Stomach (tissue), 9 donors: ENCODE results near the gene VPS18. TPM values are rescaled to one million over a fixed set of nuclear protein-coding genes. Genes with fewer than 3 reads are reported as not detected.

Experiments used
- DNase-seq, 2 donors: peaks; one replicate each; pipeline versions ENCODE4 v3.0.0 to v3.0.0-alpha.2; 2013 to 2019
- H3K27ac ChIP-seq, 5 donors: fragments of 200-600 bp in 4 of 5; sonication (generic) in 4 of 5; one replicate each; pipeline ENCODE4 v1.5.1; 2013 to 2019; ENCODE audit warnings: mild to moderate bottlenecking in 1 of 5, moderate library complexity in 1 of 5
- H3K27me3 ChIP-seq, 3 donors: fragments of 200-600 bp; sonication (generic); one replicate each; pipeline ENCODE4 v1.5.1; 2017 to 2019; ENCODE audit warnings: mixed run types in 1 of 3
- H3K36me3 ChIP-seq, 4 donors: fragments of 200-600 bp; sonication (generic); 1 replicate in 3 of 4; 2 replicates in 1 of 4; pipeline ENCODE4 v1.5.1; 2016 to 2019
- H3K4me1 ChIP-seq, 4 donors: fragments of 200-600 bp; sonication (generic); one replicate each; pipeline ENCODE4 v1.5.1; 2016 to 2019
- H3K4me3 ChIP-seq, 4 donors: fragments of 200-600 bp; sonication (generic) in 3 of 4; one replicate each; pipeline ENCODE4 v1.5.1; 2016 to 2019; ENCODE audit warnings: mild to moderate bottlenecking in 1 of 4
- H3K9me3 ChIP-seq, 4 donors: fragments of 200-600 bp; sonication (generic); one replicate each; pipeline ENCODE4 v1.5.1; 2016 to 2019
- CTCF ChIP-seq, 7 experiments: fragments of 450-650 bp in 4 of 7; fragments of 200-600 bp in 3 of 7; sonication (generic) in 3 of 7; IDR thresholded peaks; one replicate each; pipeline ENCODE4 v1.5.1; 2016 to 2019; ENCODE audit warnings: antibody characterized with exemption in 7 of 7, control low read depth in 2 of 7, mild to moderate bottlenecking in 1 of 7
- EP300 ChIP-seq: sonication (generic); formaldehyde crosslinking; IDR thresholded peaks from one replicate; pipeline ENCODE4 v1.6.1; 2017; ENCODE audit warnings: antibody characterized with exemption
- POLR2A ChIP-seq, 4 donors: fragments of 450-650 bp; IDR thresholded peaks; one replicate each; pipeline ENCODE4 v1.6.1; 2016; ENCODE audit warnings: antibody characterized with exemption in 4 of 4, control low read depth in 2 of 4, mild to moderate bottlenecking in 1 of 4, moderate library complexity in 1 of 4
- POLR2AphosphoS5 ChIP-seq, 3 donors: sonication (generic); formaldehyde crosslinking; IDR thresholded peaks; one replicate each; pipeline ENCODE4 v1.6.1; 2016; ENCODE audit warnings: antibody characterized with exemption in 3 of 3
- WGBS, 5 donors: extraction: QIAGEN DNeasy Blood & Tissue Kit in 3 of 5; methylation state at CpG; one replicate each; pipeline versions ENCODE4 v1.1.5 to v1.1.7; 2013 to 2018; 5-methylcytosine and 5-hydroxymethylcytosine counted together
- intact Hi-C: fragments of 100-400 bp; cut with DNase I; formaldehyde crosslinking; loops from one replicate; pipeline ENCODE4 v1.15.1; 2023; ENCODE audit warnings: low total_unique reads
- polyA plus RNA-seq, 3 donors: library from polyadenylated mRNA; stranded (reverse); fragments of 200-250 nt; gene quantifications; one replicate each; pipeline ENCODE4 v1.2.3, GENCODE V29; 2013
- total RNA-seq, 5 donors: library from RNA; depleted of rRNA; stranded (reverse); fragments of >200 nt; gene quantifications; one replicate each; pipeline versions ENCODE4 v1.1.0 to v1.2.3, GENCODE V29; 2014 to 2016
- donor health status: healthy with polysubstance abuse.
- donor health status: Bipolar disorder and iron deficiency.
- donor health status: healthy.

Gene VPS18
- total and polyA plus RNA-seq, 8 donors = 1.8 to 24.2 (median 13.1) TPM

- peak overlapping the region; percentile 88 to 94 (median 92) for H3K27ac ChIP-seq
- peaks cover 0 to 14% (median 4%) of the 10 kb centered on the region in 4 donors for H3K36me3 ChIP-seq
- intact Hi-C loops = no loop called here
- H3K27me3 ChIP-seq = peaks cover 0 to 44% (median 3%) of the 10 kb centered on the region in 3 donors
- WGBS, 5 donors = 33 to 62% (median 46%) methylated on average over 7 to 8 of the region's 8 CpGs
- no peaks in the 10 kb centered on the region for H3K9me3 ChIP-seq
- DNase-seq = peak; percentile 90 to 92
- peak in 2 of 3 donors; percentile 78 to 83 for TF ChIP-seq POLR2AphosphoS5 (IDR thresholded peaks at IDR 0.05)
- no peak for TF ChIP-seq CTCF (IDR thresholded peaks at IDR 0.05)
- H3K4me3 ChIP-seq = peak overlapping the region; percentile 61 to 78 (median 64)
- peaks cover 26 to 57% (median 42%) of the 10 kb centered on the region in 4 donors for H3K4me1 ChIP-seq
These were observed 48.6 kb upstream of the VPS18 start for GRCh38 chr15:40845511-40846284.

GRCh38 chr15:40846841-40847222, 47.4 kb upstream of the VPS18 start:
- Histone ChIP-seq H3K4me3 (peak overlapping the region; percentile 0 to 78 (median 64)), H3K4me1 (peaks cover 26 to 57% (median 42%) of the 10 kb centered on the region in 4 donors), H3K9me3 (no peaks in the 10 kb centered on the region), H3K27ac (peak overlapping the region; percentile 88 to 94 (median 92)), H3K36me3 (peaks cover 0 to 17% (median 7%) of the 10 kb centered on the region in 4 donors), H3K27me3 (peaks cover 0 to 44% (median 3%) of the 10 kb centered on the region in 3 donors)
- no peak for TF ChIP-seq POLR2A (IDR thresholded peaks at IDR 0.05)
- TF ChIP-seq EP300 = no peak
- no peak for TF ChIP-seq CTCF (IDR thresholded peaks at IDR 0.05)
- TF ChIP-seq POLR2AphosphoS5 (IDR thresholded peaks at IDR 0.05) = no peak
- peak in 1 of 2 donors; percentile 46 for DNase-seq
- intact Hi-C loops = no loop called here

DNA sequence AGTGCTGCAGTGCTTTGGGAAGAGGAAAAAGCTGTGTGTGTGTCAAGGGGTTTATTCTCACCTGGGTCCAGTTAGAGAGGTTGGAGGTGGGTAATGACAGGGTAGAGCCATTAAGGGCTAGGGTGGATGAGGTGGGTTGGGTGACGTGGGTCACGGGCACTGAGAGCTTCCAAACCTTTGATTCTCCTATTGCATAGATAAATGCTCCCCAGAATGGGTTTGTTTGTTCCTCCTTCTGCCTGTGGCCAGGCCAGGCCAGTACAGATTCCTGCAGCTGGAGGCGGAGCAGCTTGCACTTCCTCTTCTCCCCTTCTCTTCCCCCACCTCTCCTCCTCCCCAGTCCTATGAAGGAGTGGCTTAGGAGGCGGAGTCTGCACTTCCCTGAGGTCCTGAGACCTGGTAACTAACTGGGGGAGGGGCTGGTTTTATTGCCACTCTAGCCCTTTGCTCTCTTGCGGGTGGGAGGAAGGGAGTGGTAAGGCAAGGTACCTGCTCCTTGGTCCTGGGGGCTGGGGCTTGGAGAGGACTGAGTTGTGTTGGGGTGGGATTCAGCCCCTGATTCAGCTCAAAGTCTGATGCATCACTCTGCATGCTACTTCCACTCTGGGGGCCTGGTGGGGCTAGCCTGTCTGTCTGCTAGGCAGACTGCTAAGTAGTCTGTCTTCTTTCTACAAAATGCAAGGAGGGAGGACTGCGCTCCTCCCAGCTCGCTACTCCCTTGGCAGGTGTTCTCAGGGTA, 46.9 kb upstream of the VPS18 start:
- Histone ChIP-seq H3K9me3 (no peaks in the 10 kb centered on the region), H3K27ac (peak overlapping the region; percentile 88 to 94 (median 92)), H3K4me1 (peaks cover 26 to 57% (median 45%) of the 10 kb centered on the region in 4 donors), H3K4me3 (peak overlapping the region in 3 of 4 donors; percentile 62 to 78 (median 67)), H3K27me3 (peaks cover 0 to 41% (median 3%) of the 10 kb centered on the region in 3 donors), H3K36me3 (peaks cover 0 to 21% (median 10%) of the 10 kb centered on the region in 4 donors)
- DNase-seq = peak; percentile 84 to 94
- intact Hi-C loops = no loop called here
- no peak for TF ChIP-seq POLR2A (IDR thresholded peaks at IDR 0.05)
- TF ChIP-seq EP300 = no peak
- TF ChIP-seq CTCF (IDR thresholded peaks at IDR 0.05) = peak in 3 of 7 experiments; percentile 17 to 34 (median 31)
- peak in 2 of 3 donors; percentile 73 to 81 for TF ChIP-seq POLR2AphosphoS5 (IDR thresholded peaks at IDR 0.05)
- 32 to 67% (median 42%) methylated on average over 6 to 7 of the region's 7 CpGs for WGBS, 5 donors

DNA sequence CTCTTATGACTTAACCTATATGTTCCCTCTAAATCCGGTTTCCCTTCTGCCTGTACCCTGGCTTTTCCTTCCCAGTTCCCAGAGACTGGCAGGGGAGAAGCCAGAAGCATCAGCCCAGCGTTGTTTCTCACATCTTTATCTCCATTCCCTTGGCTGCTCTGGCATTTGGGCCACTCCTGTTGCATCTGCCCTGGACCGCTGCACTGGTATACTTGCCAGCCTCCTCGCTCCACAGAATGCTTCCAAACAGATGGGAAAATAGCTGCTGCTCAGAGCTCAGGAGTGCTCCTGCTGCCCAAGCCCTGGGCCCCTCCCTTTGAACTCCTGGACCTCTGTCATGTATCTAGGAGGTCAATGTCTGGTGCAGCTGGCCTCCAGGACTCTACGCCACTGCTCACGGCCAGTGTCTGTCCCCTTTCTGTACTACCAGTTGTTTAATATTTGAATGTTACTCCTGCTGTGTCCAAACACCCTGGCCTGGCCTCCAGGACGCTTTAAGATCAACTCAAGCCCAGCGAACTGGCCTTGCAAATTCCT, 43.6 kb upstream of the VPS18 start:
- H3K9me3 ChIP-seq = no peaks in the 10 kb centered on the region
- H3K4me3 ChIP-seq = no peak overlapping the region
- H3K27ac ChIP-seq = no peak overlapping the region
- DNase-seq = no peak
- H3K27me3 ChIP-seq = peaks cover 0 to 10% (median 0%) of the 10 kb centered on the region in 3 donors
- peaks cover 16 to 50% (median 39%) of the 10 kb centered on the region in 4 donors for H3K36me3 ChIP-seq
- intact Hi-C loops = no loop called here
- 79 to 88% (median 86%) methylated on average over 8 of the region's 8 CpGs for WGBS, 5 donors
- TF ChIP-seq POLR2AphosphoS5 (IDR thresholded peaks at IDR 0.05) = no peak
- no peak for TF ChIP-seq EP300
- TF ChIP-seq POLR2A (IDR thresholded peaks at IDR 0.05) = no peak
- no peak for TF ChIP-seq CTCF (IDR thresholded peaks at IDR 0.05)
- H3K4me1 ChIP-seq = peaks cover 10 to 29% (median 23%) of the 10 kb centered on the region in 4 donors
